Psoas muscle (tissue), 8 donors: ENCODE data around the gene COL4A6. TPM values are rescaled to one million over a fixed set of nuclear protein-coding genes. Genes with fewer than 3 reads are reported as not detected.

Experiments used
- ATAC-seq, 4 donors: fragments of 200-7000 bp; cut with Tn5 transposase; one replicate each; pipeline ENCODE4 v1.9.1; 2020; ENCODE audit warnings: moderate library complexity in 3 of 4, mild to moderate bottlenecking in 2 of 4
- DNase-seq, 2 donors: peaks; one replicate each; pipeline ENCODE4 v3.0.0-alpha.2; 2020
- H3K27ac ChIP-seq: fragments of 200-600 bp; one replicate; pipeline ENCODE4 v1.8.0; 2022
- H3K27me3 ChIP-seq, 3 donors: fragments of 200-600 bp in 1 of 3; one replicate each; pipeline versions ENCODE4 v1.6.1 to v1.8.0; 2013 to 2022; ENCODE audit warnings: low read length in 2 of 3, mild to moderate bottlenecking in 2 of 3, moderate library complexity in 1 of 3; ENCODE audit not compliant: insufficient read depth in 3 of 3
- H3K36me3 ChIP-seq, 2 donors: fragments of 200-600 bp in 1 of 2; one replicate each; pipeline versions ENCODE4 v1.6.1 to v1.8.0; 2013 to 2022; ENCODE audit warnings: low read depth in 1 of 2, mild to moderate bottlenecking in 1 of 2, moderate library complexity in 1 of 2; ENCODE audit not compliant: insufficient read depth in 1 of 2
- H3K4me1 ChIP-seq: fragments of 200-600 bp; one replicate; pipeline ENCODE4 v1.8.0; 2022
- H3K4me3 ChIP-seq: fragments of 200-600 bp; one replicate; pipeline ENCODE4 v1.8.0; 2022; ENCODE audit warnings: mild to moderate bottlenecking
- H3K9me3 ChIP-seq: fragments of 200-600 bp; one replicate; pipeline ENCODE4 v1.8.0; 2022
- WGBS, 3 donors: extraction: QIAGEN DNeasy Blood & Tissue Kit; methylation state at CpG; one replicate each; pipeline versions ENCODE4 v1.1.6 to v1.1.7; 2013; 5-methylcytosine and 5-hydroxymethylcytosine counted together
- intact Hi-C, 2 donors: fragments of 100-400 bp; cut with DNase I; formaldehyde crosslinking; loops; one replicate each; pipeline versions ENCODE4 v1.11.0 to v1.14.2; 2022
- polyA plus RNA-seq, 3 donors: library from polyadenylated mRNA; stranded (reverse); fragments of 200-250 nt; gene quantifications; one replicate each; pipeline ENCODE4 v1.2.3, GENCODE V29; 2013
- total RNA-seq, 4 donors: library from RNA; stranded (reverse); fragmentation: NEBNext Ultra II Directional in 2 of 4; extraction: Animal tissue kit (Norgen Biotek cat#: 25700) in 2 of 4; gene quantifications; one replicate each; pipeline versions ENCODE4 v1.2.1 to v1.2.4, GENCODE V29; 2021 to 2023
- TF ChIP-seq, protein P1 (sequence below): fragments of 200-600 bp; IDR thresholded peaks from one replicate; pipeline ENCODE4 v1.8.0; 2022; ENCODE audit warnings: antibody characterized with exemption
- donor health status: healthy with polysubstance abuse.
- donor health status: DM: no; HTN: no; CAD: no; lungs with moderate emphysema.
- donor health status: Bipolar disorder and iron deficiency.
- donor health status: healthy.
- donor health status: DM: yes; HTN: yes; CAD: no.
- donor health status: DM: no; HTN: no; CAD: no.
- donor health status: DM: no; HTN: no; CAD: no.
- donor health status: DM: yes; HTN: yes; CAD: no.

COL4A6 gene
- total and polyA plus RNA-seq, 7 donors: 0.17 to 3.6 (median 0.68) TPM

- DNase-seq (no peak), ATAC-seq (no peak)
- Histone ChIP-seq H3K27ac (no peak overlapping the region), H3K9me3 (no peaks in the 10 kb centered on the region), H3K4me3 (no peak overlapping the region), H3K36me3 (no peaks in the 10 kb centered on the region), H3K27me3 (peaks cover 0 to 31% (median 0%) of the 10 kb centered on the region in 3 donors), H3K4me1 (no peaks in the 10 kb centered on the region)
- intact Hi-C loops: loop anchor here in 1 of 2 donors (10.0 kb wide), 1 partner anchor 130 kb away; no protein-coding TSS in a partner anchor
- WGBS, 3 donors: 75 to 94% (median 90%) methylated on average over 5 of the region's 5 CpGs
- TF ChIP-seq, protein P1, sequence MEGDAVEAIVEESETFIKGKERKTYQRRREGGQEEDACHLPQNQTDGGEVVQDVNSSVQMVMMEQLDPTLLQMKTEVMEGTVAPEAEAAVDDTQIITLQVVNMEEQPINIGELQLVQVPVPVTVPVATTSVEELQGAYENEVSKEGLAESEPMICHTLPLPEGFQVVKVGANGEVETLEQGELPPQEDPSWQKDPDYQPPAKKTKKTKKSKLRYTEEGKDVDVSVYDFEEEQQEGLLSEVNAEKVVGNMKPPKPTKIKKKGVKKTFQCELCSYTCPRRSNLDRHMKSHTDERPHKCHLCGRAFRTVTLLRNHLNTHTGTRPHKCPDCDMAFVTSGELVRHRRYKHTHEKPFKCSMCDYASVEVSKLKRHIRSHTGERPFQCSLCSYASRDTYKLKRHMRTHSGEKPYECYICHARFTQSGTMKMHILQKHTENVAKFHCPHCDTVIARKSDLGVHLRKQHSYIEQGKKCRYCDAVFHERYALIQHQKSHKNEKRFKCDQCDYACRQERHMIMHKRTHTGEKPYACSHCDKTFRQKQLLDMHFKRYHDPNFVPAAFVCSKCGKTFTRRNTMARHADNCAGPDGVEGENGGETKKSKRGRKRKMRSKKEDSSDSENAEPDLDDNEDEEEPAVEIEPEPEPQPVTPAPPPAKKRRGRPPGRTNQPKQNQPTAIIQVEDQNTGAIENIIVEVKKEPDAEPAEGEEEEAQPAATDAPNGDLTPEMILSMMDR: no peak
Measured at GRCh38 chrX:108435261-108435660, 3.0 kb downstream of the COL4A6 start.

GRCh38 chrX:108426262-108426661, 12.0 kb downstream of the COL4A6 start:
- ATAC-seq: no peak
- no peaks in the 10 kb centered on the region for H3K4me1 ChIP-seq
- no peaks in the 10 kb centered on the region for H3K36me3 ChIP-seq
- intact Hi-C loops: no loop called here
- TF ChIP-seq, protein P1: no peak
- H3K4me3 ChIP-seq: no peak overlapping the region
- H3K27me3 ChIP-seq: peaks cover 0 to 14% (median 0%) of the 10 kb centered on the region in 3 donors
- WGBS, 3 donors: 33 to 77% (median 60%) methylated on average over 1 of the region's 1 CpG
- no peak for DNase-seq
- no peaks in the 10 kb centered on the region for H3K9me3 ChIP-seq
- H3K27ac ChIP-seq: no peak overlapping the region

DNA sequence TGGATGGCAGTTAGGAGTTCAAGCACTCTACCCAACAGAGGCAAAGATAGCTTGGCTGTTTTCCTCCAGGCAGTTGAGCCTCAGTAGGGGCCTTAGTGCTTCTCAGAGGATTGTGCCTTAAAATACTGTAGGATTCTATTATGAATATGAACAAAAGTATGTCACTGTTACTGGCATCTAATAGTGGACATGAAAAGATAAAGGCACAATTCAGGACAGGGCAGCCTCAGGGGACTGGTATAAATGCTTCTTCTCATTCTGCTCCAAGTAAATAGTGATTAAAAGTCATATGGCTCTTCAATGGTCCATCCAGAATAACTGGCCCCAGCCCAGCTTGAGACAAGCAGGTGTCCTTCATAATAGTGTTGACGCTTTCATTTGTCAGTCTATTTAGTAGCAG, 17.7 kb downstream of the COL4A6 start:
- no peaks in the 10 kb centered on the region for H3K9me3 ChIP-seq
- ATAC-seq: no peak
- 58 to 85% (median 82%) methylated on average over 1 of the region's 1 CpG for WGBS, 3 donors
- H3K36me3 ChIP-seq: no peaks in the 10 kb centered on the region
- TF ChIP-seq, protein P1: no peak
- H3K4me1 ChIP-seq: no peaks in the 10 kb centered on the region
- H3K27me3 ChIP-seq: peaks cover 0 to 10% (median 0%) of the 10 kb centered on the region in 3 donors
- no peak overlapping the region for H3K27ac ChIP-seq
- no peak for DNase-seq
- no peak overlapping the region for H3K4me3 ChIP-seq
- intact Hi-C loops: no loop called here

- intact Hi-C loops: no loop called here
Measured at GRCh38 chrX:108419401-108419800, 18.8 kb downstream of the COL4A6 start.

More at GRCh38 chrX:108419401-108419800, 18.8 kb downstream of the COL4A6 start:
- H3K9me3 ChIP-seq: no peaks in the 10 kb centered on the region
- no peak overlapping the region for H3K4me3 ChIP-seq
- DNase-seq (no peak), ATAC-seq (no peak)
- H3K27ac ChIP-seq: no peak overlapping the region
- H3K4me1 ChIP-seq: no peaks in the 10 kb centered on the region
- TF ChIP-seq, protein P1: no peak
- H3K27me3 ChIP-seq: peaks cover 0 to 7% (median 0%) of the 10 kb centered on the region in 3 donors
- 37 to 88% (median 79%) methylated on average over 1 of the region's 1 CpG for WGBS, 3 donors
- no peaks in the 10 kb centered on the region for H3K36me3 ChIP-seq
